ENCODE measurements around the gene HOXA13.

The HOXA13 gene

DNA sequence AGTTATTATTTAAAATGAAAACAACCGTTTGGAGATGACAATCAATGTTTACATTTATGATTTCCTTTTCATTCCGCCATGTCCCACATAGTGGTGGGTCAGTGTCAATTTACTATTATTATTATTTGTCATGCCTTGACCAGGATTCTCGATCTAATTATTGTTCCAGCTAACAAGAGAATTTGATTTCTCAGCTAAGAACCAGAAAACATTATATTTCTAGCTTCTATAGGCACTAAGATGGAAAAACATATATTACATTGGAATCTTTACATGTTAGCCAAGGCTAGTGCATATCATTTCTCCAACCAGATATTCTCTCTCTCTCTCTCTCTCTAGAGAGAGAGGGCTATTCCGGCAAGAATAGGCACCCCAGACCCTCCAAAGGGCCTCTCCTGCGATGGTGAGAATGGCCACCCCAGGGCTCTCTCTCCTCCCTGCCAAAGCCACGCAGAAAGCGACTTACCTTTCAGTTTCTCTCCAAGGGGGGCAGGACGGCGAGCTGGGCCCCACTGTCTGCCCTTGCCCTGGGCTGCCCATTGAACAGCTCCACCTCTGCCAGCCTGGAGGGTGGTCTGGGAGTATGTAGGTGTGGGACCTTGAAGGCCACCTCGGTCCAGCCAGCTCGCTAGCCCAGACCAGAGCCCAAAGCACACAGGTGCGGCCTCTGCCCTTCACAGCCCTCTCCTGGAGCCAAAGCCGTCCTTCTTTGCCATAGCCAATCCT lies 49.9 kb downstream of the HOXA13 start:
- Histone ChIP-seq H3K9ac (ENCODE audit: low read length) (peak overlapping the region; percentile 72), H2AFZ (ENCODE audit: low read depth, low read length) (peak overlapping the region; percentile 43; the same call in 1 of the 2 replicates), H3K4me1 (ENCODE audit: low read length) (peaks cover 10% of the 10 kb centered on the region; the same call in 1 of the 2 replicates), H3K36me3 (replicated peaks; ENCODE audit: low read depth, low read length) (no peaks in the 10 kb centered on the region), H3K27ac (ENCODE audit: low read length) (peak overlapping the region; percentile 28), H4K20me1 (ENCODE audit: insufficient read depth, low read length) (no peaks in the 10 kb centered on the region), H3K27me3 (ENCODE audit: low read depth, low read length) (no peaks in the 10 kb centered on the region), H3K4me2 (ENCODE audit: low read length) (peak overlapping the region; percentile 97), H3K4me3 (ENCODE audit: low read length) (peak overlapping the region; percentile 83), H3K79me2 (ENCODE audit: low read length) (peaks cover 12% of the 10 kb centered on the region), H3K9me3 (ENCODE audit: insufficient read depth, low read length) (no peaks in the 10 kb centered on the region)
- TF ChIP-seq CTCF (IDR thresholded peaks at IDR 0.05; ENCODE audit: low read depth, low read length), result no peak
- no peak for TF ChIP-seq EZH2phosphoT487 (IDR thresholded peaks at IDR 0.05; ENCODE audit: low read depth)

DNA sequence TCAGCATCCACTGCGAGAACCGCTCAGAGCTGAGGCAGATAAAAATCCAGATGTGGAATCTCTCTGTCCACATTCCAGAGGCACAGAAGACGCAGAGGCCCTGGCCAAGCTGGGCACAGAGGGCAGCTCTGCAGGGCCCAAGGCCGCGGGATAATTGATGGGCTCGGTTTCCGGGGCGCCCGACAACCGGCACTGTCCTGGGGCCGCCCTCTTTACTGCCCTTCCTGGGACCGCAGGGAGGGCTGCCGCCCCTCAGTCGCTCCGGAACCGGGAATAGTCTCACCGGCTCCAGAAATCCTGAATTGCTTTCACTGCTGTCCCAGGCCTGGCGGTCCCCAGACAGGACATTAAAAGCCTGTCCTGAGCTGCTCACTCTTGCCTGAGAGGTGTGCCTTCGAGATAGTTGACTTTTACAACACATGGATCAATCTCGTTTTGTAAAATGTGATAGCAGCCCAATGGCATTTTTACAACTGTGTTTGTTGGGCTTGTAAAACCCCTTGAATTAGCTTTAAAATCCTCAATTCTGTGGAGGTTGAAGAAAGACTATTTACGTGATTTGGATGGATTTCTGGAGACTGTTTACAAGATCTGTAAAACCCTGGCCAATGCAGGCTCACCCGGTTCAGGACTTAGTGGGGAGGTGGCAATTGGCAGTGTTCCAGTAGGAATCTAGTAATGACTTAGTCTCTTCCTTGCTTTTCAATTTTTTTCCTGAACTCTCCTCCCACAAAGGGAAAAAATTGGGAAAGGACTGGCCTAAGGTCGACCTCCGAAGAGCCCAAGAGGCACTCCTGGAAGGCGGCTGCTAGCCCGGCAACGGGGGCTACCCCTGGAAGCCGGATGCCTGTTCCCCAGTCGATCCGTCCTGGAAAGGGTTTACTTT lies 50.9 kb downstream of the HOXA13 start:
- H3K9me3 ChIP-seq (ENCODE audit: insufficient read depth, low read length), result no peaks in the 10 kb centered on the region
- H3K4me2 ChIP-seq (ENCODE audit: low read length), result peak overlapping the region; percentile 97
- no peaks in the 10 kb centered on the region for H3K36me3 ChIP-seq (replicated peaks; ENCODE audit: low read depth, low read length)
- H3K9ac ChIP-seq (ENCODE audit: low read length), result peak overlapping the region; percentile 72; the same call in 1 of the 2 replicates
- no peaks in the 10 kb centered on the region for H3K27me3 ChIP-seq (ENCODE audit: low read depth, low read length)
- H3K27ac ChIP-seq (ENCODE audit: low read length), result no peak overlapping the region
- no peak overlapping the region for H2AFZ ChIP-seq (ENCODE audit: low read depth, low read length)
- H3K4me3 ChIP-seq (ENCODE audit: low read length), result peak overlapping the region; percentile 83
- no peak for TF ChIP-seq EZH2phosphoT487 (IDR thresholded peaks at IDR 0.05; ENCODE audit: low read depth)
- TF ChIP-seq CTCF (IDR thresholded peaks at IDR 0.05; ENCODE audit: low read depth, low read length), result no peak
- no peaks in the 10 kb centered on the region for H4K20me1 ChIP-seq (ENCODE audit: insufficient read depth, low read length)
- H3K4me1 ChIP-seq (ENCODE audit: low read length), result peaks cover 10% of the 10 kb centered on the region; the same call in 1 of the 2 replicates
- H3K79me2 ChIP-seq (ENCODE audit: low read length), result peaks cover 12% of the 10 kb centered on the region

DNA sequence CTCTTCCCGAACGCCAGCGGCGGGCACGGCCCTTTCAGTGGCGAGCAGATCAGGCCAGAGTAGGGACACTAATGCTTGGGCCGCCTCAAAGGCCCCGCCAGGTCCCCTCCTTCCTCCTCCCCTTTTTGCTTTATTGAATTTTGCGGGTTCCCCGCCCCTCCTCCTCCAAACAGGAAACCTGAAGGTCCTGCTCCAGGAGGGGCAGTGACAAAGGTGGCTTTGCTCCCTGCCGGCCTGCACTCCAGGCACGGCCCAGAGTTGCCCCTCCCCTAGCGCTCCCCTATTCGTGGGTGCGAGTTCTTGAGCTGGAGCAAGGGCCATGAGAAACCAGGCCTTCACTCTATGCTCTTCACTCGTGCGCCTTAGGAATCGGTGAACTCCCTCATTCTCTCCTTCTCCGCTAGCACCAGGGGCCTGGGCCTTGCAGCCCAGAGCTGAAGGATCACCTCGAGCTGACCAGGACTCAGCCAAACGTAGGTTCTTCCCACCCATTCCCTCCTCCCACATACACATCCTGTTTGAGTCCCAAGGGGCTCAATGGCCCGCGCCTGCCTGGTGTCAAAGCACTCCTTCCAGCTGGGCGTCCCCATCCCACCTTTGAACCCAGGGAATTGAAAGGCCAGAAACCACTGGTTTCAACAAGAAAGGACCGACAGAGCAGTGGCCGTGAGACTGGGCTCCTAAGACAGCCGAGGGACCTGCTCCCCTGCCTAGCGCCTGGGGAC lies 51.7 kb downstream of the HOXA13 start:
- H3K4me2 ChIP-seq (ENCODE audit: low read length), result no peak overlapping the region
- H3K4me1 ChIP-seq (ENCODE audit: low read length), result peaks cover 10% of the 10 kb centered on the region; the same call in 1 of the 2 replicates
- TF ChIP-seq CTCF (IDR thresholded peaks at IDR 0.05; ENCODE audit: low read depth, low read length) (no peak), EZH2phosphoT487 (IDR thresholded peaks at IDR 0.05; ENCODE audit: low read depth) (no peak)
- no peaks in the 10 kb centered on the region for H3K9me3 ChIP-seq (ENCODE audit: insufficient read depth, low read length)
- no peaks in the 10 kb centered on the region for H3K27me3 ChIP-seq (ENCODE audit: low read depth, low read length)
- H3K27ac ChIP-seq (ENCODE audit: low read length), result no peak overlapping the region
- H3K4me3 ChIP-seq (ENCODE audit: low read length), result no peak overlapping the region
- no peak overlapping the region for H2AFZ ChIP-seq (ENCODE audit: low read depth, low read length)
- peaks cover 12% of the 10 kb centered on the region for H3K79me2 ChIP-seq (ENCODE audit: low read length)
- H3K36me3 ChIP-seq (replicated peaks; ENCODE audit: low read depth, low read length), result no peaks in the 10 kb centered on the region
- H4K20me1 ChIP-seq (ENCODE audit: insufficient read depth, low read length), result no peaks in the 10 kb centered on the region
- H3K9ac ChIP-seq (ENCODE audit: low read length), result no peak overlapping the region
